ENCODE results near the gene NPAS3.

The NPAS3 gene

GRCh38 chr14:33643426-33644181, 704.9 kb downstream of the NPAS3 start:
- no peak for DNase-seq

- no peak for DNase-seq
These were observed 708.1 kb downstream of the NPAS3 start for GRCh38 chr14:33646692-33647260.

- DNase-seq, result no peak
These were observed 708.7 kb downstream of the NPAS3 start for GRCh38 chr14:33647385-33647786.

GRCh38 chr14:33650430-33650829, 711.8 kb downstream of the NPAS3 start:
- DNase-seq, result no peak

GRCh38 chr14:33652566-33653307, 714.1 kb downstream of the NPAS3 start:
- DNase-seq, result no peak

- DNase-seq, result no peak
These were observed 714.6 kb downstream of the NPAS3 start for GRCh38 chr14:33653308-33653695.

- DNase-seq, result no peak
These were observed 716.7 kb downstream of the NPAS3 start for GRCh38 chr14:33655421-33655820.

- DNase-seq, result no peak
These were observed 718.8 kb downstream of the NPAS3 start for GRCh38 chr14:33657476-33657875.

- DNase-seq, result no peak
These were observed 721.6 kb downstream of the NPAS3 start for GRCh38 chr14:33660248-33660647.

- no peak for DNase-seq
These were observed 722.4 kb downstream of the NPAS3 start for GRCh38 chr14:33661101-33661500.

- no peak for DNase-seq
These were observed 729.4 kb downstream of the NPAS3 start for GRCh38 chr14:33668066-33668465.

GRCh38 chr14:33669111-33669510, 730.4 kb downstream of the NPAS3 start:
- no peak for DNase-seq

GRCh38 chr14:33670235-33670634, 731.6 kb downstream of the NPAS3 start:
- no peak for DNase-seq

GRCh38 chr14:33671556-33671955, 732.9 kb downstream of the NPAS3 start:
- DNase-seq, result no peak

- no peak for DNase-seq
These were observed 736.2 kb downstream of the NPAS3 start for GRCh38 chr14:33674927-33675326.

- no peak for DNase-seq
These were observed 736.9 kb downstream of the NPAS3 start for GRCh38 chr14:33675415-33676130.

GRCh38 chr14:33676135-33676566, 737.5 kb downstream of the NPAS3 start:
- DNase-seq, result peak; percentile 11

- no peak for DNase-seq
These were observed 738.2 kb downstream of the NPAS3 start for GRCh38 chr14:33676891-33677290.

GRCh38 chr14:33678005-33678404, 739.3 kb downstream of the NPAS3 start:
- no peak for DNase-seq

- DNase-seq, result no peak
These were observed 740.3 kb downstream of the NPAS3 start for GRCh38 chr14:33679025-33679424.

GRCh38 chr14:33679461-33680225, 741.0 kb downstream of the NPAS3 start:
- no peak for DNase-seq

- no peak for DNase-seq
These were observed 742.2 kb downstream of the NPAS3 start for GRCh38 chr14:33680873-33681272.

All from right kidney (tissue), 1 donor.